PC-9 (cell line): ENCODE results near the gene KLK3.

Experiments
- CTCF ChIP-seq: fragments of 200-600 bp; sonication (generic); conservative IDR thresholded peaks from 2 replicates; pipeline ENCODE4 v1.6.1; 2017; ENCODE audit warnings: mixed run types, antibody characterized with exemption, mild to moderate bottlenecking, moderate library complexity
- EZH2 ChIP-seq: fragments of 200-600 bp; sonication (generic); IDR thresholded peaks from 2 replicates; pipeline ENCODE4 v1.8.0; 2017; ENCODE audit warnings: antibody characterized with exemption, low read depth

- TF ChIP-seq CTCF: no peak
- no peak for TF ChIP-seq EZH2
Observed at GRCh38 chr19:50894478-50895356, 40.0 kb downstream of the KLK3 start.
